Neural cell (in vitro differentiated cells): ENCODE results near the gene KRTAP29-1. TPM values are rescaled to one million over a fixed set of nuclear protein-coding genes. Genes with fewer than 3 reads are reported as not detected.

Source experiments
- H2AFZ ChIP-seq: fragments of 200-600, 300-800 bp; sonication (generic), shearing (Covaris generic); 2 replicates; pipeline ENCODE4 v1.6.0; 2014; ENCODE audit warnings: low read depth, mild to moderate bottlenecking, antibody characterized with exemption, low read length, moderate library complexity
- H3F3A ChIP-seq: fragments of 200-600 bp; shearing (Covaris generic); 2 replicates; pipeline ENCODE4 v1.6.1; 2016; ENCODE audit warnings: mild to moderate bottlenecking, moderate library complexity, mixed read lengths, antibody characterized with exemption, low read length; ENCODE audit not compliant: insufficient read depth, poor library complexity, severe bottlenecking
- H3K27ac ChIP-seq: fragments of 200-600, 300-800 bp; sonication (generic), shearing (Covaris generic); 2 replicates; pipeline ENCODE4 v1.5.1; 2014; ENCODE audit warnings: mild to moderate bottlenecking, low read length, moderate library complexity
- H3K27me3 ChIP-seq: fragments of 300-800, 200-600 bp; sonication (generic), shearing (Covaris generic); 2 replicates; pipeline ENCODE4 v1.6.0; 2014; ENCODE audit warnings: mild to moderate bottlenecking, low read depth, low read length, moderate library complexity; ENCODE audit not compliant: insufficient read depth
- H3K36me3 ChIP-seq: fragments of 300-800, 200-600 bp; sonication (generic), shearing (Covaris generic); 2 replicates; pipeline ENCODE4 v1.5.1; 2014; ENCODE audit warnings: mild to moderate bottlenecking, antibody characterized with exemption, low read length, moderate library complexity; ENCODE audit not compliant: insufficient read depth
- H3K4me2 ChIP-seq: fragments of 300-800, 200-600 bp; sonication (generic), shearing (Covaris generic); 2 replicates; pipeline ENCODE4 v1.6.0; 2014; ENCODE audit warnings: mild to moderate bottlenecking, low read length
- H3K4me3 ChIP-seq: fragments of 300-800, 200-600 bp; sonication (generic), shearing (Covaris generic); 2 replicates; pipeline ENCODE4 v1.5.1; 2014; ENCODE audit warnings: mild to moderate bottlenecking, low read length, moderate library complexity
- H3K79me2 ChIP-seq: fragments of 200-600 bp; shearing (Covaris generic); replicated peaks from 2 replicates; pipeline ENCODE4 v1.6.0; 2014; ENCODE audit warnings: mild to moderate bottlenecking, low read length, moderate library complexity; ENCODE audit not compliant: insufficient read depth
- H3K9ac ChIP-seq: fragments of 300-800, 200-600 bp; sonication (generic), shearing (Covaris generic); 2 replicates; pipeline ENCODE4 v1.6.1; 2016; ENCODE audit warnings: mild to moderate bottlenecking, low read length, mixed read lengths
- H3K9me2 ChIP-seq: fragments of 200-600 bp; shearing (Covaris generic); 2 replicates; pipeline ENCODE4 v1.6.1; 2016; ENCODE audit warnings: mild to moderate bottlenecking, low read length, mixed read lengths; ENCODE audit not compliant: insufficient read depth
- H3K9me3 ChIP-seq: fragments of 200-600, 300-800 bp; sonication (generic), shearing (Covaris generic); 2 replicates; pipeline ENCODE4 v1.6.1; 2016; ENCODE audit warnings: mild to moderate bottlenecking, mixed run types, low read length, moderate library complexity, mixed read lengths
- H4K20me1 ChIP-seq: fragments of 200-600 bp; shearing (Covaris generic); 2 replicates; pipeline ENCODE4 v1.6.1; 2016; ENCODE audit warnings: mild to moderate bottlenecking, mixed run types; ENCODE audit not compliant: insufficient read depth
- CTCF ChIP-seq: fragments of 450-650 bp; IDR thresholded peaks from 2 replicates; pipeline ENCODE4 v1.5.1; 2014; ENCODE audit warnings: antibody characterized with exemption, mild to moderate bottlenecking, moderate library complexity; ENCODE audit not compliant: poor library complexity, severe bottlenecking
- EP300 ChIP-seq: fragments of 450-650 bp; conservative IDR thresholded peaks from 2 replicates; pipeline ENCODE4 v1.6.1; 2014; ENCODE audit warnings: antibody characterized with exemption, mild to moderate bottlenecking, moderate library complexity; ENCODE audit not compliant: poor library complexity, severe bottlenecking
- EZH2 ChIP-seq: fragments of 200-600, 300-800 bp; shearing (Covaris generic), sonication (generic); IDR thresholded peaks from 2 replicates; pipeline ENCODE4 v1.6.1; 2014; ENCODE audit warnings: antibody characterized with exemption, low read length, borderline replicate concordance, mild to moderate bottlenecking; ENCODE audit not compliant: insufficient read depth, poor library complexity, severe bottlenecking
- MXI1 ChIP-seq: fragments of 450-650 bp; conservative IDR thresholded peaks from 2 replicates; pipeline ENCODE4 v1.6.1; 2014; ENCODE audit warnings: antibody characterized with exemption, mild to moderate bottlenecking; ENCODE audit not compliant: poor library complexity, severe bottlenecking
- POLR2AphosphoS5 ChIP-seq: IDR thresholded peaks from 2 replicates; pipeline ENCODE4 v1.6.1; 2012
- RAD21 ChIP-seq: fragments of 450-650 bp; conservative IDR thresholded peaks from 2 replicates; pipeline ENCODE4 v1.6.1; 2014; ENCODE audit warnings: antibody characterized with exemption, mild to moderate bottlenecking, moderate library complexity
- REST ChIP-seq: IDR thresholded peaks from 2 replicates; pipeline ENCODE4 v1.6.1; 2012; ENCODE audit warnings: borderline replicate concordance
- SMC3 ChIP-seq: fragments of 450-650 bp; conservative IDR thresholded peaks from 2 replicates; pipeline ENCODE4 v1.6.1; 2014; ENCODE audit warnings: antibody characterized with exemption, mild to moderate bottlenecking, moderate library complexity; ENCODE audit not compliant: poor library complexity
- TAF1 ChIP-seq: IDR thresholded peaks from 2 replicates; pipeline ENCODE4 v1.6.1; 2012; ENCODE audit warnings: low read depth
- polyA plus RNA-seq: library from polyadenylated mRNA; depleted of rRNA; stranded (reverse); fragments of >200 nt; gene quantifications from 2 replicates; pipeline ENCODE4 v1.2.3, GENCODE V29; 2014

Gene KRTAP29-1
- polyA plus RNA-seq, 1 donor from 2014 or later = not detected

DNA sequence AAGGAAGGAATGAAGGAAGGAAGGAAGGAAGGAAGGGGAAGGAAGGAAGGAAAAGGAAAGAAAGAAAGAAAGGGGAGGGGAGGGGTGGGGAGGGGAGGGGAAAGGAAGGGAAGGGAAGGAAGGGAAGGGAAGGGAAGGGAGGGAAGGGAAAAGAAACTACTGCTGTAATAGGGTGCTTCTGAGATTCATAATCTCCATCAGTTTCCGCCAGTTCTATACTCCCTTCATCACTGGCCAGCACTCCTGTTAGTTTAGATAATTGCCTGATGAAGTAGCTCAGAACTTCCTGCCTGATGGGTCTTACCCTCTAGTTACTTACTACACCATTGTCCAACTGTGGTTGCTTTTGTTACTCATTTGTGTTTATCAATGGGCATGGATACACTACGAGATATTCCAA is 39.4 kb downstream of the KRTAP29-1 start:
- Histone ChIP-seq H3K9me2 (no peaks in the 10 kb centered on the region), H3K4me2 (no peak overlapping the region), H3K79me2 (no peaks in the 10 kb centered on the region), H3K36me3 (no peaks in the 10 kb centered on the region), H3K9ac (no peak overlapping the region), H3K27me3 (no peaks in the 10 kb centered on the region), H3K9me3 (no peaks in the 10 kb centered on the region), H3K4me3 (no peak overlapping the region), H2AFZ (no peak overlapping the region), H3F3A (no peaks in the 10 kb centered on the region), H3K27ac (no peak overlapping the region), H4K20me1 (no peaks in the 10 kb centered on the region)
- no peak for TF ChIP-seq MXI1
- no peak for TF ChIP-seq EP300
- TF ChIP-seq REST = no peak
- no peak for TF ChIP-seq SMC3
- TF ChIP-seq CTCF = no peak
- TF ChIP-seq POLR2AphosphoS5 = no peak
- no peak for TF ChIP-seq RAD21
- TF ChIP-seq EZH2 = no peak
- no peak for TF ChIP-seq TAF1

- no peak overlapping the region for H2AFZ ChIP-seq
- H3K36me3 ChIP-seq = no peaks in the 10 kb centered on the region
- no peak overlapping the region for H3K9ac ChIP-seq
- H3K9me2 ChIP-seq = no peaks in the 10 kb centered on the region
- no peak for TF ChIP-seq MXI1
- no peak for TF ChIP-seq REST
- TF ChIP-seq RAD21 = no peak
- TF ChIP-seq EZH2 = no peak
- TF ChIP-seq CTCF = no peak
- TF ChIP-seq SMC3 = no peak
- TF ChIP-seq POLR2AphosphoS5 = no peak
- TF ChIP-seq TAF1 = no peak
- no peak for TF ChIP-seq EP300
- H3K9me3 ChIP-seq = no peaks in the 10 kb centered on the region
- H4K20me1 ChIP-seq = no peaks in the 10 kb centered on the region
- H3K27me3 ChIP-seq = no peaks in the 10 kb centered on the region
- no peak overlapping the region for H3K4me3 ChIP-seq
- H3F3A ChIP-seq = no peaks in the 10 kb centered on the region
- H3K4me2 ChIP-seq = no peak overlapping the region
- no peak overlapping the region for H3K27ac ChIP-seq
- H3K79me2 ChIP-seq = no peaks in the 10 kb centered on the region
These were observed 44.2 kb downstream of the KRTAP29-1 start for GRCh38 chr17:41258406-41258805.
